ENCODE measurements around the gene MKNK2. TPM values are rescaled to one million over a fixed set of nuclear protein-coding genes. Genes with fewer than 3 reads are reported as not detected.

MKNK2 gene
- total RNA-seq, 1 donor from 2014 or later = 1,134 TPM

DNA sequence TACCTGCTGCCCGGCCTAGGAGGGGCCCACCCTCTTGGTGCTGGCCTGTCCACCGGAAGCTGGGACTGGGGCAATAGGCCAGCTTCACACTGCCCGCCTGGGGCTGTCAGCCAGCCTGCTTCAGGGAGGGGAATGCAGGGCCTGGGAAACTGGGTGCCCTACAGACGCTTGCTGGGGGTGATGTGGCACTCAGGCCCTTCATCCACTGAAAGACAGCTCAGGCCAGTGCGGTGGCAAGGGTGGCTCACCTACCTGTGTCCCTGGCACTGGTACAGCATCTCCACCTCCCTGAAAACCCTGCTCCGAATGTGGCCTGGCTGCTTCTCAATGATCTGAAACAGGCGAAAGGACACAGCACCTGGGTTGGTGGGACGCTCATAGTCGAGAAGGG lies 7.8 kb downstream of the MKNK2 start:
- intact Hi-C loops (cut with micrococcal nuclease) = loop anchor here (5.0 kb wide), 1 partner anchor 124 kb away; no protein-coding TSS in a partner anchor
- peak; percentile 29 for DNase-seq
- Mint-ChIP-seq H3K4me1 (peaks cover 76% of the 10 kb centered on the region), H3K27me3 (no peaks in the 10 kb centered on the region), H3K9me3 (no peaks in the 10 kb centered on the region), H3K4me3 (peak overlapping the region; percentile 70), H3K36me3 (ENCODE audit: low read depth) (peaks cover 76% of the 10 kb centered on the region), H3K27ac (peak overlapping the region; percentile 76)
- ATAC-seq (ENCODE audit: low read depth) = no peak
- TF ChIP-seq, protein P1, sequence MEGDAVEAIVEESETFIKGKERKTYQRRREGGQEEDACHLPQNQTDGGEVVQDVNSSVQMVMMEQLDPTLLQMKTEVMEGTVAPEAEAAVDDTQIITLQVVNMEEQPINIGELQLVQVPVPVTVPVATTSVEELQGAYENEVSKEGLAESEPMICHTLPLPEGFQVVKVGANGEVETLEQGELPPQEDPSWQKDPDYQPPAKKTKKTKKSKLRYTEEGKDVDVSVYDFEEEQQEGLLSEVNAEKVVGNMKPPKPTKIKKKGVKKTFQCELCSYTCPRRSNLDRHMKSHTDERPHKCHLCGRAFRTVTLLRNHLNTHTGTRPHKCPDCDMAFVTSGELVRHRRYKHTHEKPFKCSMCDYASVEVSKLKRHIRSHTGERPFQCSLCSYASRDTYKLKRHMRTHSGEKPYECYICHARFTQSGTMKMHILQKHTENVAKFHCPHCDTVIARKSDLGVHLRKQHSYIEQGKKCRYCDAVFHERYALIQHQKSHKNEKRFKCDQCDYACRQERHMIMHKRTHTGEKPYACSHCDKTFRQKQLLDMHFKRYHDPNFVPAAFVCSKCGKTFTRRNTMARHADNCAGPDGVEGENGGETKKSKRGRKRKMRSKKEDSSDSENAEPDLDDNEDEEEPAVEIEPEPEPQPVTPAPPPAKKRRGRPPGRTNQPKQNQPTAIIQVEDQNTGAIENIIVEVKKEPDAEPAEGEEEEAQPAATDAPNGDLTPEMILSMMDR (IDR thresholded peaks at IDR 0.05) = no peak
- ChIA-PET POLR2A (interaction anchor here (0.6 to 59.1 kb wide), 11 partner anchors 5 to 239 kb away, joined by 3 to 2723 read pairs (median 7); partner anchors contain the start of genes IZUMO4, MKNK2 and MOB3A), CTCF (interaction anchor here (0.7 to 1.0 kb wide), 2 partner anchors 45 to 1072 kb away, joined by 3 to 4 read pairs; no protein-coding TSS in a partner anchor)

GRCh38 chr19:2042485-2043250 lies 8.4 kb downstream of the MKNK2 start:
- Mint-ChIP-seq H3K27ac (peak overlapping the region; percentile 76), H3K4me3 (peak overlapping the region; percentile 58), H3K9me3 (no peaks in the 10 kb centered on the region), H3K4me1 (peaks cover 74% of the 10 kb centered on the region), H3K36me3 (ENCODE audit: low read depth) (peaks cover 74% of the 10 kb centered on the region), H3K27me3 (no peaks in the 10 kb centered on the region)
- CTCF ChIA-PET = interaction anchor here (0.6 to 1.9 kb wide), 7 partner anchors 10 to 1072 kb away, joined by 3 to 9 read pairs (median 4); no protein-coding TSS in a partner anchor
- intact Hi-C loops (cut with micrococcal nuclease) = loop anchor here (1.0 to 5.0 kb wide), 4 partner anchors 8 to 125 kb away; partner anchors contain the start of genes IZUMO4 and MOB3A
- peak; percentile 35 for DNase-seq
- TF ChIP-seq, protein P1 (IDR thresholded peaks at IDR 0.05) = no peak
- no peak for ATAC-seq (ENCODE audit: low read depth)
- POLR2A ChIA-PET = interaction anchor here (0.6 to 59.1 kb wide), 26 partner anchors 5 to 390 kb away, joined by 3 to 2723 read pairs (median 5); partner anchors contain the start of genes IZUMO4, MKNK2, MOB3A and TCF3

DNA sequence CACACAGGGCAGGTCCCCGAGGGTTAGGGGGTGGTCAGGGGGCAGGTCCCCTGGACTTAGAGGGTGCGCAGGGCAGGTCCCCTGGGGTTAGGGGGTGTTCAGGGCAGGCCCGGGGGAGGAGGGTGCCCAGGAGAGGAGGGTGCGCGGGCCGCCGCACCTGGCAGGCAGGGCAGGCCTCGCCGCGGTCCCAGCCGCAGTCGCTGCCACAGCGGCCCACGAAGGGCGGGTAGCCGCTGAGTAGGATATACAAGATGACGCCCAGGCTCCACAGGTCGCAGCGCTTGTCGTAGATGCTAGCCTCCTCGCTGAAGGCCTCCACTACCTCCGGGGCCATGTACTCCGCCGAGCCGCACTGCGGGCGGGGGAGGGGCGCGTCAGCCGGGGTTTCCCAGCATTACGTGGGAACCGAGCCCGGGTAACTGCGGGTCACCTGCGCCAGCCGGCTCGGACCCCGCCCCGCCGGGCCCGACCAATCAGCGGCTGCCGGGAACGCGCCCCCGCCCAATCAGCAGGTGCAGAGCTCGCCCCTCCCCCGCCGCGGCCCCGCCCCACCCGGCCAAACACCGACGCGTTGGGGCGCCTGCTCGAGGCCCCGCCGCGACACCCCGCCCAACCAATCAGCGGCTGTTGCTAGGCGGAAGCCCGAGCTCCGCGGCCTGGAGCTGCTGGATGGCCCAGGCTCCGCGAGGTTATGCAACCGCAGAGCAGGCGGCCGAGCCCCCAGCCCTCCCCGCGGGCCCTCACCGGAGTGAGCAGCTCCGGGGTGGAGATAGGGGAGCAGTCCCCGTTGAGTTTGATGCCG lies 9.2 kb downstream of the MKNK2 start:
- ATAC-seq (ENCODE audit: low read depth) (peak; percentile 69), DNase-seq (peak; percentile 96)
- ChIA-PET POLR2A (interaction anchor here (0.6 to 59.1 kb wide), 29 partner anchors 10 to 1001 kb away, joined by 3 to 2723 read pairs (median 4); partner anchors contain the start of genes IZUMO4, MKNK2, MOB3A and TCF3), CTCF (interaction anchor here (0.7 to 1.9 kb wide), 8 partner anchors 10 to 113 kb away, joined by 3 to 9 read pairs (median 4); partner anchors contain the start of gene MOB3A)
- Mint-ChIP-seq H3K27ac (peak overlapping the region; percentile 81), H3K9me3 (no peaks in the 10 kb centered on the region), H3K27me3 (no peaks in the 10 kb centered on the region), H3K36me3 (ENCODE audit: low read depth) (peaks cover 69% of the 10 kb centered on the region), H3K4me3 (peak overlapping the region; percentile 61), H3K4me1 (peaks cover 70% of the 10 kb centered on the region)
- TF ChIP-seq, protein P1 (IDR thresholded peaks at IDR 0.05) = no peak
- intact Hi-C loops (cut with micrococcal nuclease) = loop anchor here (1.0 to 5.0 kb wide), 6 partner anchors 8 to 125 kb away; partner anchors contain the start of genes IZUMO4 and MOB3A

DNA sequence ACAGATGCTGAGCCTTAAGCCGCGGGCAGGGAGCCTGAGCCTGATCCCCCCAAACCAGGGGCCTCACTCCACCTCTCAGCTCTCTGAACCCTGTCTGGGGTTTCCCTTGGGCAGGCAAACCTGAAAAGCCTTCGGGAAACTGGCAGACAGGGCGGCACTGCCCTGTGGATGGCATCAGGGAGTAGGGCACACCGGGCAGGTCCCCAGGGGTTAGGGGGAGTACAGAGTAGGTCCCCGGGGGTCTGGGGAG lies 9.7 kb downstream of the MKNK2 start:
- H3K4me3 Mint-ChIP-seq = peak overlapping the region; percentile 61
- peaks cover 64% of the 10 kb centered on the region for H3K36me3 Mint-ChIP-seq (ENCODE audit: low read depth)
- no peaks in the 10 kb centered on the region for H3K9me3 Mint-ChIP-seq
- peak overlapping the region; percentile 81 for H3K27ac Mint-ChIP-seq
- no peak for DNase-seq
- no peaks in the 10 kb centered on the region for H3K27me3 Mint-ChIP-seq
- ChIA-PET POLR2A (interaction anchor here (1.0 to 59.1 kb wide), 14 partner anchors 9 to 1002 kb away, joined by 3 to 2723 read pairs (median 6); partner anchors contain the start of genes IZUMO4, MKNK2, MOB3A and TCF3), CTCF (interaction anchor here (0.7 to 1.9 kb wide), 5 partner anchors 22 to 113 kb away, joined by 3 to 8 read pairs (median 4); partner anchors contain the start of gene MOB3A)
- TF ChIP-seq, protein P1 (IDR thresholded peaks at IDR 0.05) = no peak
- H3K4me1 Mint-ChIP-seq = peaks cover 66% of the 10 kb centered on the region
- intact Hi-C loops (cut with micrococcal nuclease) = loop anchor here (1.0 to 5.0 kb wide), 3 partner anchors 49 to 126 kb away; no protein-coding TSS in a partner anchor
- ATAC-seq (ENCODE audit: low read depth) = no peak

Data from activated B cell treated with CpG ODN at 0.5 μM for 24 hours (primary cell).